CD4-positive, alpha-beta T cell (primary cell): ENCODE results near the gene ARID1B. TPM values are rescaled to one million over a fixed set of nuclear protein-coding genes. Genes with fewer than 3 reads are reported as not detected.
A peak's percentile ranks its signal among the peaks of the same experiment; 100 is the strongest.

Source experiments
- ATAC-seq: fragments of 200-7000 bp; cut with Tn5 transposase; one replicate; pipeline ENCODE4 v1.10.0; 2022; ENCODE audit warnings: mild to moderate bottlenecking; ENCODE audit not compliant: poor library complexity
- CTCF ChIA-PET: fragments of 350-600 bp; sonication (Branson Sonifier 250); formaldehyde crosslinking; loops from one replicate; lab custom pipeline; 2021; ENCODE audit warnings: antibody characterized with exemption, inconsistent platforms; lab: Charles Lee
- POLR2A ChIA-PET: fragments of 350-600 bp; sonication (Branson Sonifier 250); formaldehyde crosslinking; loops from one replicate; lab custom pipeline; 2021; ENCODE audit warnings: antibody characterized with exemption, inconsistent platforms; lab: Charles Lee
- DNase-seq, 14 experiments: peaks; one replicate each; pipeline ENCODE4 v3.0.0-alpha.2; 2013 to 2020; ENCODE audit warnings: mixed read lengths in 2 of 14
- H3K27ac ChIP-seq, 2 donors: one replicate each; pipeline versions ENCODE4 v1.5.1 to v1.7.0; 2013; ENCODE audit warnings: low read length in 2 of 2, low read depth in 1 of 2, mild to moderate bottlenecking in 1 of 2
- H3K27me3 ChIP-seq, 2 experiments: 1 replicate in 1 of 2; 2 replicates in 1 of 2; pipeline versions ENCODE4 v1.6.1 to v1.7.0; 2013; ENCODE audit warnings: low read length in 2 of 2, control low read depth in 1 of 2, mild to moderate bottlenecking in 1 of 2, moderate library complexity in 1 of 2; ENCODE audit not compliant: insufficient read depth in 2 of 2, control insufficient read depth in 1 of 2
- H3K36me3 ChIP-seq: one replicate; pipeline ENCODE4 v1.6.1; 2013; ENCODE audit warnings: low read length, control low read depth; ENCODE audit not compliant: insufficient read depth
- H3K4me1 ChIP-seq: one replicate; pipeline ENCODE4 v1.6.1; 2013; ENCODE audit warnings: low read length, control low read depth; ENCODE audit not compliant: insufficient read depth
- H3K4me3 ChIP-seq: one replicate; pipeline ENCODE4 v1.5.1; 2013; ENCODE audit warnings: mild to moderate bottlenecking, low read length, moderate library complexity
- H3K9me3 ChIP-seq, 2 experiments: 1 replicate in 1 of 2; 2 replicates in 1 of 2; pipeline versions ENCODE4 v1.6.1 to v1.7.0; 2013; ENCODE audit warnings: low read length in 2 of 2, mild to moderate bottlenecking in 2 of 2, control low read depth in 1 of 2, moderate library complexity in 1 of 2; ENCODE audit not compliant: control insufficient read depth in 1 of 2, insufficient read depth in 1 of 2
- H3K27ac Mint-ChIP-seq: one replicate; pipeline ENCODE4 v1.8.0; 2020; ENCODE audit warnings: mixed read lengths
- H3K27me3 Mint-ChIP-seq: one replicate; pipeline ENCODE4 v1.8.0; 2021; ENCODE audit warnings: mixed read lengths
- H3K36me3 Mint-ChIP-seq: one replicate; pipeline ENCODE4 v1.8.0; 2021; ENCODE audit warnings: low read depth, mixed read lengths
- H3K4me1 Mint-ChIP-seq: one replicate; pipeline ENCODE4 v1.8.0; 2021; ENCODE audit warnings: low read depth, mixed read lengths
- H3K4me3 Mint-ChIP-seq: one replicate; pipeline ENCODE4 v1.8.0; 2020; ENCODE audit warnings: mild to moderate bottlenecking, mixed read lengths
- H3K9me3 Mint-ChIP-seq: one replicate; pipeline ENCODE4 v1.8.0; 2020; ENCODE audit warnings: mixed read lengths
- CTCF ChIP-seq: fragments of 200-600 bp; IDR thresholded peaks from one replicate; pipeline ENCODE4 v1.8.0; 2022; ENCODE audit warnings: antibody characterized with exemption, mild to moderate bottlenecking
- intact Hi-C, 2 experiments: fragments of 100-400 bp; cut with DNase I in 1 of 2; cut with micrococcal nuclease in 1 of 2; formaldehyde crosslinking; loops; one replicate each; pipeline versions ENCODE4 v1.15.1 to v1.9.0; 2023 to 2025; cut with DNase I, micrococcal nuclease
- total RNA-seq, 174 experiments: library from RNA in 2 of 174; stranded (reverse) in 2 of 174; gene quantifications; one replicate each; pipeline ENCODE4 v1.2.3 and lab custom pipeline; 2021 to 2026

ARID1B gene
- total RNA-seq, 2 experiments from 2014 or later: 120 to 125 TPM

GRCh38 chr6:157239671-157240058 lies 462.5 kb downstream of the ARID1B start:
- peaks cover 3% of the 10 kb centered on the region for H3K9me3 Mint-ChIP-seq
- peaks cover 19% of the 10 kb centered on the region for H3K4me1 Mint-ChIP-seq
- H3K4me3 Mint-ChIP-seq: no peak overlapping the region
- peaks cover 15% of the 10 kb centered on the region for H3K27me3 Mint-ChIP-seq
- H3K36me3 Mint-ChIP-seq: peaks cover 3% of the 10 kb centered on the region
- ChIA-PET CTCF (no interaction called here), POLR2A (interaction anchor here (0.5 kb wide), 1 partner anchor 21 kb away, joined by 3 read pairs; no protein-coding TSS in a partner anchor)
- no peak for ATAC-seq
- Histone ChIP-seq H3K4me3 (no peak overlapping the region), H3K36me3 (no peaks in the 10 kb centered on the region), H3K27ac (no peak overlapping the region), H3K27me3 (peaks cover 3 to 18% of the 10 kb centered on the region in 2 experiments), H3K4me1 (peaks cover 35% of the 10 kb centered on the region), H3K9me3 (peaks cover 0 to 8% of the 10 kb centered on the region in 2 experiments)
- intact Hi-C loops: no loop called here
- H3K27ac Mint-ChIP-seq: no peak overlapping the region
- TF ChIP-seq CTCF: no peak
- no peak for DNase-seq

GRCh38 chr6:157240059-157240959 lies 463.1 kb downstream of the ARID1B start:
- H3K36me3 Mint-ChIP-seq: peaks cover 3% of the 10 kb centered on the region

GRCh38 chr6:157240960-157241311 lies 463.8 kb downstream of the ARID1B start:
- Mint-ChIP-seq H3K27me3 (peaks cover 6% of the 10 kb centered on the region), H3K4me1 (peaks cover 7% of the 10 kb centered on the region), H3K4me3 (no peak overlapping the region), H3K36me3 (no peaks in the 10 kb centered on the region), H3K27ac (no peak overlapping the region), H3K9me3 (peaks cover 3% of the 10 kb centered on the region)
- POLR2A ChIA-PET: no interaction called here
- CTCF ChIA-PET: no interaction called here
- ATAC-seq (no peak), DNase-seq (no peak)
- TF ChIP-seq CTCF: no peak
- H3K36me3 ChIP-seq: no peaks in the 10 kb centered on the region
- intact Hi-C loops: no loop called here
- H3K9me3 ChIP-seq: peaks cover 0 to 8% of the 10 kb centered on the region in 2 experiments
- peaks cover 0 to 6% of the 10 kb centered on the region in 2 experiments for H3K27me3 ChIP-seq
- H3K27ac ChIP-seq: no peak overlapping the region
- peaks cover 22% of the 10 kb centered on the region for H3K4me1 ChIP-seq
- peak overlapping the region; percentile 24 for H3K4me3 ChIP-seq

More at GRCh38 chr6:157240059-157240959, 463.1 kb downstream of the ARID1B start:
- no peak for DNase-seq
- TF ChIP-seq CTCF: no peak
- intact Hi-C loops: no loop called here
- no peaks in the 10 kb centered on the region for H3K36me3 ChIP-seq
- H3K27me3 ChIP-seq: peaks cover 0 to 11% of the 10 kb centered on the region in 2 experiments
- H3K9me3 ChIP-seq: peaks cover 0 to 8% of the 10 kb centered on the region in 2 experiments
- H3K27ac ChIP-seq: no peak overlapping the region
- Mint-ChIP-seq H3K4me3 (no peak overlapping the region), H3K27me3 (peaks cover 11% of the 10 kb centered on the region), H3K27ac (no peak overlapping the region), H3K9me3 (peaks cover 3% of the 10 kb centered on the region), H3K4me1 (peaks cover 13% of the 10 kb centered on the region)
- peak overlapping the region; percentile 24 for H3K4me3 ChIP-seq
- ATAC-seq: no peak
- peaks cover 28% of the 10 kb centered on the region for H3K4me1 ChIP-seq
- ChIA-PET CTCF (no interaction called here), POLR2A (no interaction called here)
